Measurements from ENCODE around the gene HRH1.
"Not testable (repeated sequence)": the region's sequence is repeated elsewhere in the genome, so short reads cannot be mapped to it uniquely, and the experiment has no call there.

The HRH1 gene, protein sequence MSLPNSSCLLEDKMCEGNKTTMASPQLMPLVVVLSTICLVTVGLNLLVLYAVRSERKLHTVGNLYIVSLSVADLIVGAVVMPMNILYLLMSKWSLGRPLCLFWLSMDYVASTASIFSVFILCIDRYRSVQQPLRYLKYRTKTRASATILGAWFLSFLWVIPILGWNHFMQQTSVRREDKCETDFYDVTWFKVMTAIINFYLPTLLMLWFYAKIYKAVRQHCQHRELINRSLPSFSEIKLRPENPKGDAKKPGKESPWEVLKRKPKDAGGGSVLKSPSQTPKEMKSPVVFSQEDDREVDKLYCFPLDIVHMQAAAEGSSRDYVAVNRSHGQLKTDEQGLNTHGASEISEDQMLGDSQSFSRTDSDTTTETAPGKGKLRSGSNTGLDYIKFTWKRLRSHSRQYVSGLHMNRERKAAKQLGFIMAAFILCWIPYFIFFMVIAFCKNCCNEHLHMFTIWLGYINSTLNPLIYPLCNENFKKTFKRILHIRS

GRCh38 chr3:11154036-11154952, at the start of gene HRH1:
Gene HRH1 (plus strand): TSS chr3:11154493. CDS start chr3:11259038, 104,545 bp downstream.
- DNase-seq (ENCODE audit: low read depth in 2 of 3, low spot score in 2 of 3) = no peak

GRCh38 chr3:11113316-11113715, 41.0 kb upstream of the HRH1 start:
- not testable (repeated sequence) for DNase-seq (ENCODE audit: low read depth in 2 of 3, low spot score in 2 of 3)

DNA sequence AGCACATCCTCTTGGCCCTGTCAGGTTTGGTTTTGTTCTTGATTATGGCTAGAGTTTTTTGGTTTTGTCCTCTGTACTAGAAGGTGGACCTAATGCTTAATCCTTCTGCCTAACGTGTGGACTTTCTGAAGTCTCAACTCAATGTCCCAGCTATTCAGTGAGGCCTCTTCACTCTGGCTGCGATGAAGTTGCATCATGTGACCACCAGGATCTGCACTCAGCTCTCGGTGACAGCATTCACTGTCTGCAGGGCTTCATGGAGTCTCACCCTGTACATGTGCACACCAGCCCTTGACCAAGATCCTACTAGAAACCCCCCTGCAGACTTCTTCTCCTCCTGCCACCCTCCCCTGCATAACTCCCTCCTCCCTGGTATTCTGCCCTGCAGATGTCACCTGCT, 38.7 kb upstream of the HRH1 start:
- DNase-seq (ENCODE audit: low read depth in 2 of 3, low spot score in 2 of 3) = no peak

- no peak for DNase-seq (ENCODE audit: low read depth in 2 of 3, low spot score in 2 of 3)
Observed at GRCh38 chr3:11116336-11117059, 37.8 kb upstream of the HRH1 start.

DNA sequence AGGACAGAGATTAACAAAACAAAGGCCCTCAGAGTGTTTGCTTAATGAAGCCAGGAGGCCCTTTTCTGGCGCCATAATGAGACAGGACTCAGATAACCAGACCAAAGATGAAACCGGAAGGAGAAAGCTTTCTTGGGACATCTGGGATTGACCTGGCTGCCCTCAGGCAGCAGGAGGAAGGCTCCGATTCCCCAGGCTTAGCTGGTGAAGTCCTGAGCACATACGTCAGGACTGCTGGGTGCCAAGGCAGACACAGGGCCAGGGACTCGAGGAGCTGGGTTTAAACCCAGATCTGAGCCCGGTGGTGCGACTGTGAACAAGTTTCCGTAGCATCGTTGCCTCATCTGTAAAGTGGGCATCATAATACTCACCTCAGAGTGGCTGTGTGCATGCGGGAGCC, 36.7 kb upstream of the HRH1 start:
- DNase-seq (ENCODE audit: low read depth in 2 of 3, low spot score in 2 of 3) = no peak

GRCh38 chr3:11118181-11118682, 36.1 kb upstream of the HRH1 start:
- no peak for DNase-seq (ENCODE audit: low read depth in 2 of 3, low spot score in 2 of 3)

DNA sequence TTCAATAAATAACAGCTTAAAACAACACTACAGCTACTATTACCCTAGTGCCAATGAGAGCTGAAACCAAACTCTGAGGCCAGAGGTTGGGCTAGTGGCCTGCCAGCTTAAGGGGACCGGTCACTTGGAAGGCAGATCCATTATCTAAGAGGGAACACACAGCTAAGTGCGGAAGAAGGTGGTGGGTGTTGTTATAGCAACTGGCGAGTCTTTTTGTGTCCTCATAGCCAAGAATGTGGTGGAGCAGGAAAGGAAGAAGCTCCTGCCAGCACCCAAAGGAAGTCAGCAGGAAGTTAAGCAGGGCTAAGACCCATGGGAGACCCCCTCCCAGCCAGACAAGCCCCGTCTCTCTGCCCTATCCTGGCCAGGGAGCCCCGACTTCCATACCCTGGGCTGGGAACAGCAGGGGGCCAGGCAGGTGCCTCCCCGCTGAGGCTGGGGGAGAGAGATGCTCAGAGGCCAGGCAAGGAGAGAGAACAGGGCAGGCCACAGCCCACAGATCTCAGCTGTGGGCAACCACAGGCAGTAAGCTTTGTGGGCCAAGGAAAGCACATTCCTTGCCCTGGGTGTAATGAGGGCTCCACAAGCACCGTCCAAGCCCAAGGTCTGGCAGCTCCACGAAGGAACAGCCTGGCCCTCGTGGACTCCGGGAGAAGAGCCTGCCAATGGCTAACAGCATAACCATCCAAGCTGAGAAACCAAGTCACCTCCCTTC, 34.0 kb upstream of the HRH1 start:
- no peak for DNase-seq (ENCODE audit: low read depth in 2 of 3, low spot score in 2 of 3)

- no peak for DNase-seq (ENCODE audit: low read depth in 2 of 3, low spot score in 2 of 3)
Observed at GRCh38 chr3:11126653-11127052, 27.6 kb upstream of the HRH1 start.

GRCh38 chr3:11128682-11129632, 25.3 kb upstream of the HRH1 start:
- no peak for DNase-seq (ENCODE audit: low read depth in 2 of 3, low spot score in 2 of 3)

DNA sequence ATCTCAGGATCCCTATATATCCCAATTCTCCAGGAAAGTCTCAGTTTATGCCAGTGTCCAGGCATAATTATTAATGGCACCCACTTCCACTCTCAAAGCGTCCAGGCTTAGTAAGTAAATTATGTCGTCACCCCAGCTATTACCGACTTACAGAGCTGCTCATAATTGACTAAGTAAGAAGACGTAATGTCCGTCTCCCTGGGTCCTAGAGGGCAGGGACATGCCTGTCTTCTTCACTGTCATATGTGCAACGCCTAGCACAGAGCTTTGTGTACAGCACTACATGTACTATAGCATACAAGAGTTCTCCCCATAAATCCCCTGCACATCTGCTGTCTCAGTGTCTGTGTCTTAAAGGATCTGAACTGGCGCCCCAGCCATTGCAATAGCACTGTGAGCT, 23.9 kb upstream of the HRH1 start:
- no peak for DNase-seq (ENCODE audit: low read depth in 2 of 3, low spot score in 2 of 3)

GRCh38 chr3:11131371-11131770, 22.9 kb upstream of the HRH1 start:
- no peak for DNase-seq (ENCODE audit: low read depth in 2 of 3, low spot score in 2 of 3)

DNA sequence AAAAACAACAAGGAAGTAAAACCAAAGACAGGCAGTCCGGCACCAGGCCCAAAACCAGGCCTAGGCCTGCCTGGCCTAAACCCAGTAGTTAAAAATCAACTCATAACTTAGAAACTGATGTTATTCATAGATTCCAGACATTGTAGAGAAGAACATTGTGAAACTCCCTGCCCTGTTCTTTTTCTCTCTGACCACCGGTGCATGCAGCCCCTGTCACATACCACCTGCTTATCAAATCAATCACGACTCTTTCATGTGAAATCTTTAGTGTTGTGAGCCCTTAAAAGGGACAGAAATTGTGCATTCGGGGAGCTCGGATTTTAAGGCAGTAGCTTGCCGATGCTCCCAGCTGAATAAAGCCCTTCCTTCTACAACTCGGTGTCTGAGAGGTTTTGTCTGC, 22.4 kb upstream of the HRH1 start:
- not testable (repeated sequence) for DNase-seq (ENCODE audit: low read depth in 2 of 3, low spot score in 2 of 3)

- no peak for DNase-seq (ENCODE audit: low read depth in 2 of 3, low spot score in 2 of 3)
Observed at GRCh38 chr3:11132861-11133260, 21.4 kb upstream of the HRH1 start.

DNA sequence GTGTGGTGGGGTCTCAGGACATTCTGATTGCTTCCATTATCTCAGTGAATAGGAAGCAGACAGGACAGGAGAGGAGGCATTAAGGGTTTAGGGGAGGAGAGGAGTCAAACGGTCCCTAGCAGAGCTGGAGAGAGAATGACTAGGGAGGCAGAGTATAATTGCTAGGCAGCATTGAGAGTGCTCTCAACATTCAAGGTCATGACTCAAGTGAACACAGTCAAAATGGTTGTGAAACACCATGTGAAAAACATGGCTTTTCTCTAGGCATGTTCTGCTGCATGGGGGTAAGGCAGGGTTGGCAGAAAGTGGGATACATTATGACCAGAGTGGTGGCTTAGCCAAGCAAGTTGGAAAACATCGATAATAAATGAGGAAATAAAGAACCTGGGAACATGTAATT, 19.5 kb upstream of the HRH1 start:
- DNase-seq (ENCODE audit: low read depth in 2 of 3, low spot score in 2 of 3) = no peak

- no peak for DNase-seq (ENCODE audit: low read depth in 2 of 3, low spot score in 2 of 3)
Observed at GRCh38 chr3:11136116-11136515, 18.2 kb upstream of the HRH1 start.

DNA sequence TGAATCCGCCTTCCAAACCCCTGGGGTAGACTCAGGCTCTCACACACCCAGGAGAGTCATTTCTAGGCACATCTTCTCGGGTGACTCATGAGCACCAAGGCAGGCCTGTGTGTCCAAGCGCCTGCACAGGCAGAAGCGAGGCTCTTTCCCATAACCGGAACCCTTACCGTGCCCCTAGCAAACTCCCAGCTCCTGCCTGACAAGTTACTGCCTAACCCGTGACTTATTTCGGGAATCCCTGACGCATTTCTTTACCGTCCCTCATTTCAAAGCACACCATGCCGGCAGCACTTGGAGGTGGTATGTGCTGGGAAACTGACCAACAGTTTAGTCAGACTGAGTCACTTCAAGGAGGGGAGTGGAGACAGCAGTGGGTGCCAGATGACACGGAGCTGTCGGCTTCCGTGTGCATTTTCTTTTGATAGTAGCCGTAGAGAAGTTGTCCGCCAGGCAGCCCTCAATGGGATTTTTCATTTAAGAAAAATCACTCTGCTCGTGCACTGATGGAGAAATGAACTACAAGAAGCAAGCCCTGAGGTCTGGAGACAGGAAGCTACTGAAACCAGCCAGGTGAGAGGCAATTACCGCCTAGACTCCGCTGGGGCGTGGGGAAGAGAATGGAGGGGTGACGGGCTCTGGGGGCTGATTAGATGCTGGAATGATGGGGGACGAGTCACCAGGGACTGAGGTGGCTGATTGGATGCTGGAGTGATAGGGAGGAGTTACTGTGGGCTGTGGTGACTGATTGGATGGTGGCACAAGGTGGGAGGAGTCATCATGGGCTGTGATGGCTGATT, 17.3 kb upstream of the HRH1 start:
- no peak for DNase-seq (ENCODE audit: low read depth in 2 of 3, low spot score in 2 of 3)

DNA sequence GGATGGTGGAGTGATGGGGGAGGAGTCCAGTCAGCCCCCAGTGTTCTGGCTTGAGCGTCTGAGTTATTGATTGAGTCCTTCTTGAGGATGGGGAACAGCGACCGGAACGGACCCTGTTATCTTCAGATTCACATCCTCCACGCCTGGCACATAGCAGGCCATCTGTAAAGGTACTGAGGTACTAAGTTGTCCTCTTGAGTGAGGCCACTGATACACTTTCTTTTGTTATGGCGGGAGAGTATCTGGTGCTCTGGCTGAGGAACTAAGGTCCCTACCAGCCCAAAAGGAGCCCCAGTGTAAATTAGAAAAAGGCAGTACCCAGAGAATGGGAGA, 16.7 kb upstream of the HRH1 start:
- DNase-seq (ENCODE audit: low read depth in 2 of 3, low spot score in 2 of 3) = no peak

GRCh38 chr3:11138371-11138770, 15.9 kb upstream of the HRH1 start:
- DNase-seq (ENCODE audit: low read depth in 2 of 3, low spot score in 2 of 3) = no peak
